Measurements from ENCODE around the gene STPG1. TPM values are rescaled to one million over a fixed set of nuclear protein-coding genes. Genes with fewer than 3 reads are reported as not detected.

Gene STPG1
- total RNA-seq, 4 donors from 2014 or later, result 1.0 to 11.5 (median 4.0) TPM

GRCh38 chr1:24329331-24329730, 84.3 kb downstream of the STPG1 start:
- no peaks in the 10 kb centered on the region for H3K27me3 ChIP-seq
- H3K4me3 ChIP-seq, result no peak overlapping the region
- H3K4me1 ChIP-seq, result no peaks in the 10 kb centered on the region
- no peak overlapping the region for H3K27ac ChIP-seq
- no peak for DNase-seq
- no peaks in the 10 kb centered on the region for H3K9me3 ChIP-seq
- no peak for TF ChIP-seq CTCF (IDR thresholded peaks at IDR 0.05)
- TF ChIP-seq POLR2A (IDR thresholded peaks at IDR 0.05), result no peak
- H3K36me3 ChIP-seq, result no peaks in the 10 kb centered on the region
- intact Hi-C loops (cut with DNase I; ENCODE audit: low total_unique reads), result no loop called here

- Histone ChIP-seq H3K36me3 (no peaks in the 10 kb centered on the region), H3K4me3 (no peak overlapping the region), H3K9me3 (no peaks in the 10 kb centered on the region), H3K27me3 (no peaks in the 10 kb centered on the region), H3K27ac (no peak overlapping the region), H3K4me1 (no peaks in the 10 kb centered on the region)
- no peak for DNase-seq
- TF ChIP-seq POLR2A (IDR thresholded peaks at IDR 0.05) (no peak), CTCF (IDR thresholded peaks at IDR 0.05) (no peak)
- intact Hi-C loops (cut with DNase I; ENCODE audit: low total_unique reads), result no loop called here
These were observed 85.7 kb downstream of the STPG1 start for GRCh38 chr1:24327891-24328290.

- TF ChIP-seq POLR2A (IDR thresholded peaks at IDR 0.05) (no peak), CTCF (IDR thresholded peaks at IDR 0.05) (no peak)
- no peaks in the 10 kb centered on the region for H3K36me3 ChIP-seq
- no peak overlapping the region for H3K27ac ChIP-seq
- no peak for DNase-seq
- no peak overlapping the region for H3K4me3 ChIP-seq
- H3K4me1 ChIP-seq, result no peaks in the 10 kb centered on the region
- no peaks in the 10 kb centered on the region for H3K9me3 ChIP-seq
- H3K27me3 ChIP-seq, result no peaks in the 10 kb centered on the region
- intact Hi-C loops (cut with DNase I; ENCODE audit: low total_unique reads), result no loop called here
These were observed 86.1 kb downstream of the STPG1 start for GRCh38 chr1:24327486-24327885.

GRCh38 chr1:24325587-24326449, 87.8 kb downstream of the STPG1 start:
- H3K27me3 ChIP-seq, result no peaks in the 10 kb centered on the region
- intact Hi-C loops (cut with DNase I; ENCODE audit: low total_unique reads), result no loop called here
- H3K27ac ChIP-seq, result no peak overlapping the region
- no peaks in the 10 kb centered on the region for H3K4me1 ChIP-seq
- no peaks in the 10 kb centered on the region for H3K9me3 ChIP-seq
- DNase-seq, result no peak
- H3K4me3 ChIP-seq, result no peak overlapping the region
- H3K36me3 ChIP-seq, result no peaks in the 10 kb centered on the region
- no peak for TF ChIP-seq CTCF (IDR thresholded peaks at IDR 0.05)
- no peak for TF ChIP-seq POLR2A (IDR thresholded peaks at IDR 0.05)

GRCh38 chr1:24324903-24325302, 88.7 kb downstream of the STPG1 start:
- no peak for DNase-seq
- Histone ChIP-seq H3K27me3 (no peaks in the 10 kb centered on the region), H3K4me3 (no peak overlapping the region), H3K4me1 (no peaks in the 10 kb centered on the region), H3K27ac (no peak overlapping the region), H3K9me3 (no peaks in the 10 kb centered on the region), H3K36me3 (no peaks in the 10 kb centered on the region)
- intact Hi-C loops (cut with DNase I; ENCODE audit: low total_unique reads), result no loop called here
- no peak for TF ChIP-seq CTCF (IDR thresholded peaks at IDR 0.05)
- no peak for TF ChIP-seq POLR2A (IDR thresholded peaks at IDR 0.05)
